Coronary artery (tissue), 2 donors: ENCODE results near the gene FANCC.

ENCODE experiments used
- DNase-seq: peaks from one replicate; pipeline ENCODE4 v3.0.0-alpha.2; 2017; ENCODE audit warnings: low spot score
- H3K27ac ChIP-seq, 2 donors: fragments of 200-600 bp; sonication (generic); one replicate each; pipeline ENCODE4 v1.5.1; 2016 to 2019
- H3K4me3 ChIP-seq: fragments of 200-600 bp; sonication (generic); 2 replicates; pipeline ENCODE4 v1.5.1; 2016; ENCODE audit warnings: mild to moderate bottlenecking, moderate library complexity
- CTCF ChIP-seq: fragments of 200-600 bp; sonication (generic); IDR thresholded peaks from one replicate; pipeline ENCODE4 v1.5.1; 2019; ENCODE audit warnings: antibody characterized with exemption

Gene FANCC

GRCh38 chr9:95089257-95090022 is 228.1 kb downstream of the FANCC start:
- Histone ChIP-seq H3K4me3 (no peak overlapping the region), H3K27ac (peak overlapping the region; percentile 89 to 96)
- TF ChIP-seq CTCF = no peak
- no peak for DNase-seq

- no peak for DNase-seq
- Histone ChIP-seq H3K27ac (peak overlapping the region; percentile 89 to 96), H3K4me3 (peak overlapping the region; percentile 17)
- no peak for TF ChIP-seq CTCF
Measured at GRCh38 chr9:95088421-95089161, 228.9 kb downstream of the FANCC start.

- no peak for DNase-seq
- H3K27ac ChIP-seq = peak overlapping the region; percentile 89 to 96
- no peak for TF ChIP-seq CTCF
Measured at GRCh38 chr9:95087659-95088242, 229.8 kb downstream of the FANCC start.

GRCh38 chr9:95086564-95086955 is 230.9 kb downstream of the FANCC start:
- peak overlapping the region; percentile 27 for H3K4me3 ChIP-seq

More at GRCh38 chr9:95087659-95088242, 229.8 kb downstream of the FANCC start:
- H3K4me3 ChIP-seq = no peak overlapping the region

GRCh38 chr9:95085861-95086563 is 231.5 kb downstream of the FANCC start:
- no peak for TF ChIP-seq CTCF
- no peak for DNase-seq
- H3K27ac ChIP-seq = peak overlapping the region; percentile 69 to 85
- H3K4me3 ChIP-seq = peak overlapping the region; percentile 27

More at GRCh38 chr9:95086564-95086955, 230.9 kb downstream of the FANCC start:
- no peak for DNase-seq
- H3K27ac ChIP-seq = peak overlapping the region; percentile 69 to 85
- no peak for TF ChIP-seq CTCF

- H3K4me3 ChIP-seq = no peak overlapping the region
- peak overlapping the region; percentile 72 to 85 for H3K27ac ChIP-seq
- no peak for TF ChIP-seq CTCF
- DNase-seq = no peak
Measured at GRCh38 chr9:95085036-95085770, 232.3 kb downstream of the FANCC start.
